ENCODE results near the gene RTL10.

The RTL10 gene, protein sequence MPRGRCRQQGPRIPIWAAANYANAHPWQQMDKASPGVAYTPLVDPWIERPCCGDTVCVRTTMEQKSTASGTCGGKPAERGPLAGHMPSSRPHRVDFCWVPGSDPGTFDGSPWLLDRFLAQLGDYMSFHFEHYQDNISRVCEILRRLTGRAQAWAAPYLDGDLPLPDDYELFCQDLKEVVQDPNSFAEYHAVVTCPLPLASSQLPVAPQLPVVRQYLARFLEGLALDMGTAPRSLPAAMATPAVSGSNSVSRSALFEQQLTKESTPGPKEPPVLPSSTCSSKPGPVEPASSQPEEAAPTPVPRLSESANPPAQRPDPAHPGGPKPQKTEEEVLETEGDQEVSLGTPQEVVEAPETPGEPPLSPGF

DNA sequence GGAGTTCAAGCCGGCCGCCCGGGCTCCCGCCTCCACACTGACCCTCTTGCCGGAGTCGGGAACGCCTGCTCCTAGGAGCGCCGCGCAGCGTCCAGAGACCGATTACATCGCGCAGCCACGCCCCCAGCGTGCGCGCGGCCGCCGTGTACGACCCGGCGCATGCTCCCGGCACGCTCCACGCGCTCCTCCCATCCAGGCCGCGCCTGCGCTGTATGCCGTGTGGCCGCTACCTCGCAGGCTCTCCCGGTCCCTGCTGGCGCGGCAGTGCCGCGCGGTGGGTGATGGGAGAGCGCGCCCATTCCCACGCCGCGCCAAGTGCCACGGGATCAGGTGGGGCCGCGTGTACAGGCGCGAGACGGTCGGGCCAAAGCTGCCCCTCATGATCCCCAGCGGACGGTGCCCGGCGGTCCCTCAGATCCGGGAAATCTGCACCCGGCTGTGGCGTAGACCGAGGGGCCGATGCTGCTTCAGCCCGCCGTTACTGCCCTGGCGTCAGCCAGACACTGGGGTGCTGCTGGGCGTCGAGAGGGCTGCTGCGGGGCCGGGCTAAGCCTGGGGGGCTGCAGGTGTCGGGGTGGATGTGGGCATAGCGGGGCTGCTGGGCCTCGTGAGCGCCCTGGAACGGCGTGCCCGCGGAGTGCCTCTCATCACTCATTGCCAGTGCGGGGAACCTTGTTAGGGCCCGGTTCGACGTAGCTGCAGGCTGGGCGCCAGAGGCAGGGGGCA, at the start of gene RTL10, which contains the start of gene GNB1L:
RTL10 (minus strand) TSS at position 97 of the 726 bp plus-strand sequence. CDS start 2,613 bp downstream, outside the sequence.
GNB1L (minus strand) TSS at position 97 of the 726 bp plus-strand sequence. CDS start 33,519 bp downstream, outside the sequence.
- DNase-seq: peak; percentile 97

DNA sequence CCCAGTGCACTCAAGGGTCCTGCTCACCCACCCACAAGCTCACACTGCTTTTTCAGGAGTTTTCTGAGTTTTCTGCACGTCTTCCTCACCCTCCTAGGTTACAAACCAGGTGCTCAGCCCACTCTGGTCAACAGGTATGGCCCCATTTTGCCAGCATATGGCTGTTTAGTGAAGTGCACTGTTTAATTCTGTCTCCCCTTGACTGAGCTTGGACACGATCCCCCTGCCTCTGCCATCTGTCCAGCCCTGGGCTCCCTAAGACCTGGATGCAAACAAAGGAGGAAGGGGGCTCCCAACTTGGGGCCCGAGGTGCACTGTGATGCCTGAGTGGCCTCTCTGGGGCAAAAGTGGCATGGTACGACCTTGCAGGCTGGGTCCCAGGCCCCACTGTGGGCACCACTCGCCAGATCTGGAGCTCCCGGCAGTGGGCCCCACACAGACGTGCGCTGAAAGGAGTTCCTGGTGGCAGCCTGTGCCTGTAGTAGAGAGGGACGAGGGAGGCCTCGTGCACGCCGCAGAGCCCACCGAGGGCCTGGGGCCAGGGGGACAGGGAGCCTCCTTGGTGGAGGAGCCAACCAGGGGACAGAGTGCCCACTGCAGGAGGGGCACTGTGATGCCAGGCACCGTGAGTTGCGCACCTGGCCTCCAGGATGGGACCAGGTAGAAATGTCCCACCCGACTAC, 49.6 kb upstream of the RTL10 start:
- DNase-seq: no peak

DNA sequence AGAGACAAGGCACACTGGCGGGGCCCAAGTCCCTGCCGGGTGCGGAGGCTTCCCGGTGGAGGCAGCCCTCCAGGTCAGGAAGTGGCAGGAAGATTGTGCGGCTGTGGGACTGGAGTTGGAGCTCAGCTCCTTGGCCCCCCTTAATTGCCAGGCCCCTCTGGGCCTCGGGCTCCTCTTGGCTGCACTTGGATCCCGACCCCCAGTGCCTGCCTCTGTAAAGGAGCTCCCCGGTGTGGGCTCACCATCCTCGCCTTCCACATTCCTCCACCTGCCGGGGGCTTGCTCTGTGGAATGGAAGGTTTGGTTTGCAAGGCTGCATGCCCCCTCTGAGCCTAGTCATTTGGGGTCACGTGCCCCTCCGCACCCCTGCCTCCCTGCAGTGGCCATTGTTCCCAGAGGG, 48.8 kb upstream of the RTL10 start:
- DNase-seq: no peak

DNA sequence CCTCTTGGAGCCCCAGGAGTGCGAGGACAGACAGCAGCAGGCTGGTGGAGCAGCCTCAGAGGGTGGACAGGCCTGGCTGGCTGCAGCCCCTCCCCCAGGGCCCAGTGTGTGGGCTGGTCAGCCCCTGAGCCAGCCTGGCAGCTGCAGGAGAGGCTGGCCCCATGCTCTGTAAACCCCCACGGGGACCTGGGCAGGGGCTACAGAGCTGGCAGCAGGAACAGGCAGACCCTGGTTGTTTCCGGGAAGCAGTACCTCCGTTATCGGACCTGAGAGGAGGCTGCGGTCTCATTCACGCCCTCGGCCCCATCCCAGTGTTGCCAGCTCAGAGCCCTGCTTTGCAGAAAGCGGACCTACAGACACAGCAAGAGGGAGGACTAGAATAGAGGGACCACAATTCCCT, 48.4 kb upstream of the RTL10 start:
- no peak for DNase-seq

DNA sequence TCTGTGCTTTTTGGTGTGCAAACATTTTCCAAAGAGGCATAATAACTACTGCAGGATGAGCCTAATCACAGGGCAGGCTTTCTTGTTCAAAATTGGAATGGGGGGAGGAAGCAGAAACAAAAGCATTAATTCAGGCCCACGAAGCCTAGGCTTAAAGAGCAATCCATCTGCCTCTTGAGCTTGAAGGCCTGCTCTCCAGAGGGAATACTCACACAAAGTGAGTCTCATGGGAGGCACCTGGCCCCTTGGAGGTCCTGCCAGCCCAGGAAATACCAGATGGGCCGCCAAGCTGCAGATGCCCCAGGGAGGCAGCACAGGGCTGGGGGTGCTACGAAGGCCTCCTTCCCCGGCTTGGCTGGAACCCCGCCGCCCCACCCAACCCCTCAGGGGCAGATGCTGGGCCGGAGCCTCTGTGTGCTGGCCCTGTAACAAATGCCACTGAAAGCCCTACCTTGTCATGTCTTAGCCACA, 47.6 kb upstream of the RTL10 start:
- DNase-seq: peak; percentile 69

DNA sequence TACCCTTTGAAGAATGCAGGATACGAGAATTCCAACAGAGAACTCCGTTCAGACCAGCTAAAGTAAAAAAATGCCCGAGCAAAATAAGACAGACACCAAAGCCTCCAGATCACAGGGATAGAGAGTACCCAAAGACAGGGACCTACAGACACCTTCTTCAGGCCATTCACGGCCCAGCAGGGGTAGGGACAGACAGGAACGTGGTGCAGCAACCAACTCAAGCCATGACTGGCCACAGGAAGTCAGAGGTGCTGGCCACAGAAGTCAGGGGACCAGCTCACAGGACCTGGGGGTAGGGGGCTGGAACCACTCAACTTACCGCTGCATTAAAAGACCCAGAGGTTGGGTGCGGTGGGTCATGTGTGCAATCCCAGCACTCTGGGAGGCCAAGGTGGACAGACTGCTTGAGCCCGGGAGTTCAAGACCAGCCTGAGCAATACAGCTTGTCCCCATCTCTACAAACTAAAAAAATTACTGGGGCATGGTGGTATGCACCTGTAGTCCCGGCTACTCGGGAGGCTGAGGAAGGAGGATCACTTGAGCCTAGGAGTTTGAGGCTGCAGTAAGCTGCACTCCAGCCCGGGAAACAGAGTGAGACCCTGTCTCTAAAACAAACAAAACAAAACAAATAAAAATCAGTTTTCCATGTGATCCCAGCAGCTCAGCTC, 47.0 kb upstream of the RTL10 start:
- DNase-seq: no peak

DNA sequence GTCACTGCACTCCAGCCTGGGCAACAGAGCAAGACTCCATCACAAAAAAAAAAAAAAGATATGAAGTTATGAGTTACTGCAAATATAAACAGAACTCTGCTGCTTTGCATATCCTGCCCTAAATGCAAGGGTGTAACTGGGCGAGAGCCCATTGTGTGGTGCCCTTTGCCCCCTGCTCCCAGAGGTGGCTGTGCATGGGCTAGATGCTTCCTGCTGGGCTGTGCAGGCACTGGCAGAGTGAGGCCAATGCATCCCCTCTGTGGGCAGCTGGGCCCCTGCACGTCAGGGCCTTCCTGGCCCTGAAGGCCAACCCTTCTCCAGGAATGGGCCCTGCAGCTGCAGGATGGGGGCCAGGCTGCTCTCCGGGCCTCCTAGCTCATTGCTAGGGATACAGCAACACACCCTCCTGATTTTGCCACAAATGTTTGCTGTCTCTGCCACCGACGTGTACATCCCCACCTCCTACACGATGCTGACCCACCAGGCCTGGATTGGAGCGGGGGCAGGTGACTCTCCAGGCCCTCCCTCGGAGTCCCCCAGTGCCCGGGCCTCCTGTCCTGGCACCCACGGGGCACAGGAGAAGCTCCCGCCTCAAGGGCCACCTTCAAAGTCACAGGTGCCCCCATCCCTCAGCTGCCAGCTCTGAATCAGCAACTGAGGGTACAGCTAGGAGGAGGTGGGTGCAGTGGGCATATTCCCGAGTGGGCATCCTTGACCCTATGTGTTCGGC, 46.2 kb upstream of the RTL10 start:
- DNase-seq: no peak

DNA sequence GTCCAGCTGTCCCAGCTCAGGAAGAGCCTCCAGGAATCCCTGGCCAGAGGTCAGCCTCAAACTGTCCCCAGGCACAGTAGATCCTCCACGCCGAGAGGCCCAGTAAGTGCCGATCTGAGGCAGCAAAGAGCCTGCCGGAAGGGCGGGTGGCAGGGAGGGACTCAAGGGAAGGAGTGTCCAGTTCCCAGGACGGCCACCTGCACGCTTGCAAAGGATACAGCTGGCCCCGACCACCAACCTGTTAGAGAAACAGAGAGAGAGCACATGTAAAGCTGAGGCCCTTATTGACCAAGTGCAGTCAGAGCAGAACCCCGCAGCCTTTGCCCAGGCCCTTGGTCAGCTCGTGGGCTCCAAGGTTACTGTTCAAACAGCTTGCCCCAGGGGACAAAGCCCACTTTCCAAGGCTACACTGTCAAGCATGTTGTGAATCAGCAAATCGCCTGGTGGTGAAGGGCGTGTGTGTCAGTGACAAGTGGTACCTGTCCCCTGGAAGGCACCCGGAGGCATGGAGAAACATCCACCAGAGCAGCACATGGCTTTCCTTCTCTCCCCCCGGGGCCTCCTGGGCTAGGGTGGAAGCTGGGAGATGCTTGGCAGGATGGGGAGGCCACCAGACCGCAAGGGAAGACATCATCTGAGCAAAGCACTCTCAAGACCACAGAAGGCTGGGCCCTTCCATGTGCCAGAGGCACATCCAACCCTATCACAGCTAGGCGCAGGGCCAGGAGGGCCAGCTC, 44.3 kb upstream of the RTL10 start:
- DNase-seq: no peak

DNA sequence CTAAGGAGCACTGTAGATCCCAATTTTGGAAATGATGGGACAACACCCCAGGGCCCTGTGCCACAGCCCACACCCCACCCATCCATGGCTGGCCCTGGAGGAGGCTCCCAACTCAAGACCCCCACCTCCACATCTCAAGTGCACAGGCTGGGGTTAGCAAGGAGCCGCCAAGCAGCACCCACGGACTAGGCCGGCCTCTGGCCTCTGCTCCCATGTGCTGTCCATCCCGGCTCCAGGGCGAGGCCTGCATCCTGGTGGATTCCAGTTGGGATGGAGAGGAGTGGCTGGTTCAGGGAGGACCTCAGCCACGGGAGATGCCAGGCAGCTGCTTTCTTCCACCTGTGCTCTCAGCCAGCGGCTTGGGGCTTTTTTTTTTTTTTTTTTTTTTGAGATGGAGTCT, 43.5 kb upstream of the RTL10 start:
- no peak for DNase-seq

DNA sequence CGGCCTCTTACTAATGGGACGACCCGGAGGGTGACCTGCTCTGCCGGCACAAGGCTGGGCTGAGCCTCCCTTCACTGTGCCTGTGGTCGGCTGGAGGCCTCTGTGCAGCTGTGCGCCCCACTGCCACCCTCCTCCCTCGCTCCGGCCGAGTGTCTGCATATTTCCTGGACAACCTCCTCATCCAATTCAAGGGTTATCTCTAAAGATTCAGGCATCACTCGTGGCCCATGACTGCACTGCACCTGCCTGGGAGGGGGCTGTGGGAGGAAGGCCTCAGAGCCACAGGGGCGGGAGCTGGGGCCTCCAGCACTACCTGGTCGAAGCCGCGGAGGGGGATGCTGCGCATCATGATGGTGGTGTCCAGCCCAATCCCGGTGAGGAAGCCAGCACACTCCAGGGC, 43.1 kb upstream of the RTL10 start:
- no peak for DNase-seq

DNA sequence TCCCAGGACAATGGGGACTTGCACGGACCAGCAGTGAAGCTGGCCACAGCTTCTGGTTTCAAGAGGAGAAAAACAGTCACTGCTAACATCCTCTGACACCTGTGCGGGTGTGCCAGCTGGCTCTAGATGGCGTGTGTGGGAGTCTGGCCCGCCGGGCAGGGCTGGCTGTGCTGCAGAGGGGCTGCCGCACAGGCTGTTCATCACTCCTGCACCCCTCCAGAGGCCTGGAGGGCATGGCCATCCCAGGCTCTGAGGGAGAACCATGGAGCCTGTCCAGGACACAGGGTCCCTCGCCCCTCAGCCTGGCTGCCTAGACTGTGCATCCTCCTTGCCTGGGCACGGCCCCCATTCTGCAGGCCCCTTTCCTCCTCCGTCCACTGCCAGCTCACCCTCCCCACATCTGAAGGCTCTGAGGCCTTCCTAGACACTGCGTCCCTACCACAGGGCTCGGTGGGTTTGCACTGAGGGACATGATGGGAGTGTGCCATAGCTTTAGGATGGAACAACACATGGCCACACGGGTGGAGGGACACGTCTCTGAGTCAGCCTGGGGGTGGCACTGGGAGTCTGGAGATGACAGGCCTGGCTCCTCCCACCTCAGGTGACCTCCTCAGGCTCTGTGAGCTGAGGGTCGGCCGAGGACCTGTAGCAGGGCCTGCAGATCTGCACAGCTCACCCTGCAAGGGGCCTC, 42.1 kb upstream of the RTL10 start:
- DNase-seq: no peak

DNA sequence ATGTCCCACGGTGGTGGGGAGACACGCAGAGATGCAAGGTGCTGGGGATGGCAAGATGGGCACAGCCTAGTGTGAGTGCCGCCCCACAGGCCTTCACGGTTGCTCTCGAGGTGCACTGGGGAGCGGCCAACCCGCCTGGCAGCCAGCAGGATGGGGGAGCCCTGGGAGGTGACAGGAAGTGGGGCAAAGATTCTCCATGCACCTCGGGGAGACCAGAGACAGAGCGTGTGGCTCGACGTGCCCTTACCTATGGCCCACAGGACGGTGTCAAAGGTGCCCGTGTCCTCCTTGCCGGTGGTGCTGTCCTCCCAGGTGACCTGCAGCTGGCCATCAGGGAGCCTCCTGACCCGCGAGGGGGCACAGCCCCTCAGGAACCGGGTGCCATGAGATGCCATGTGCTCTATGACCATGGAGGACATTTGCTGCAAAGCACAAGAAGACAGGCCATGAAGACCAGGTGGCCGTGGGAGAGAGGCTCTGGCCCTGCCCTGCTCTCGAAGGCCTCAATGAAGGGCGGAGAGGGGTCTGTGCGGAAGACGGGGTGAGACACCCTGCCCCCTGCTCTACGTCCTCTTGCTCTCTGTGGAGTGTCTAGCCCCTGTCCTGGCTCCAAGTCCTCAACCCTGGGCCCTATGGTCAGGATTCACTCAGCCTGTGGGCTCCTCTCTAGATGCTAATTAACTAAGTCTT, 40.6 kb upstream of the RTL10 start:
- DNase-seq: no peak

DNA sequence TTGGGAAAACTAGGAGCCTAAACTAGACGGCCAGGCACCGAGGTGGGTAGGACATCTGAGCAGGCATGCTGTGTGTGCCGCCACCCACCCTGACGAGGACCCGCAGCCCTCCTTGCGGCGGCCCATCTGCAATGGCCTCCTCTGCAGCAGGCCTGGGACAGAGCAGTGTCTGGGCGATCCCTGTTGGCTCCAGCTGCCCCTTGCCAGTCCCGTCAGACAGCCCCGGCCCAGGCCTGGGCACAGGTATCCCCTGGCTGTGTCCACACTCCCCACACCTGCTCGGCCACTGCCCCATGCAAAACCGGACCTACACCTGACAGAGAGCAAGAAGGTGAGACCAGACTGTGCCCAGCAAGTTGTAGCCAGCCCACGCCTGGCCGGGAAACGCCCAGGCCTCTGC, 38.7 kb upstream of the RTL10 start:
- no peak for DNase-seq

DNA sequence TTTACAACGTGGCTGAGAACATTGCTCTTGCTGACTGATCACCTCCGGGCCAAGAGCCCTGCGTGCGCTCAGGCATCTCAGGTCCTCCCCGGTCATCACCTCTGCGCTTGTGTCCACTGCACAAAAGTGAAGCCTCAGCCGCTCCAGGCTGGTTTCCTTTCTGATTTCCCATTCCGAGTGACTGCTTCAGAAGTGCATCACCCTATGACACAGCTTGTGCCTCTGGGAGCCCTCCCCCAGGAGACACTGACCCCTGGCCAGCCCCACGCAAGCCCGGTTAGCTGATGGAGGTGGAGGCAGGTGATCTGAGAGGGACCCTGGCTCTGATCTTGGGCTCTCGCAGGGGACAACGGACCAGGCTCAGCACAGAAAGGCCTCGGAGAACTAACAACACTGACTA, 38.3 kb upstream of the RTL10 start:
- no peak for DNase-seq

DNA sequence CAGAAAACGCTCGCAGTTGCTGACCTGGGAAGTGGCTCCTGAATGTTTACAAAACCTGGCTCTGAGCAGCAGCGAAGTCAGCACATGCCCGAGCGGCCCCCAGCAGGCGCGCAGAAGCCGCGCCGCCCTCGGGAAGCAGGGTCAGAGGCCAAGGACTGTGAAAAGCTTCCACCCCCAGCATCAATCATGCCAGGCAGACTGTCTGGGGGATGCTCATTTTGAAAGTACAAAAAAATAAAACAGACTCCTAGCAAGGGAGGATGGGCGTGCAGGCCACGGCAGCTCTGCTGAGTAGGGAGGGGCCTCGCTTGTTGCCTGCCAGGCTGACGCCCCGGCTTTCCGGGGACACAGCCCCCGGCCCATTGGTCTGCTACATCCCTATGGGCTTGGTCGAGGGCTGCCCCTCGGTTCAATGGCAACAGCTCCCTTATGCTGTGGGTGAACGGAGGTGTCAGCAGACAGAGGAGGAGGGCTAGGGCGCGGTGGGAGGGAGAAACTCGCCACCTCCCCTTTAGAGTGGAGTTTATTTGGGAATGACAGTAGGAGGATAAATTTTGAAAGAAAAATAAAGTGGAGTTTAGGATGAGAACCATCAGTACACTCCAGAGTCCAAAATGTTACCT, 37.7 kb upstream of the RTL10 start:
- no peak for DNase-seq

DNA sequence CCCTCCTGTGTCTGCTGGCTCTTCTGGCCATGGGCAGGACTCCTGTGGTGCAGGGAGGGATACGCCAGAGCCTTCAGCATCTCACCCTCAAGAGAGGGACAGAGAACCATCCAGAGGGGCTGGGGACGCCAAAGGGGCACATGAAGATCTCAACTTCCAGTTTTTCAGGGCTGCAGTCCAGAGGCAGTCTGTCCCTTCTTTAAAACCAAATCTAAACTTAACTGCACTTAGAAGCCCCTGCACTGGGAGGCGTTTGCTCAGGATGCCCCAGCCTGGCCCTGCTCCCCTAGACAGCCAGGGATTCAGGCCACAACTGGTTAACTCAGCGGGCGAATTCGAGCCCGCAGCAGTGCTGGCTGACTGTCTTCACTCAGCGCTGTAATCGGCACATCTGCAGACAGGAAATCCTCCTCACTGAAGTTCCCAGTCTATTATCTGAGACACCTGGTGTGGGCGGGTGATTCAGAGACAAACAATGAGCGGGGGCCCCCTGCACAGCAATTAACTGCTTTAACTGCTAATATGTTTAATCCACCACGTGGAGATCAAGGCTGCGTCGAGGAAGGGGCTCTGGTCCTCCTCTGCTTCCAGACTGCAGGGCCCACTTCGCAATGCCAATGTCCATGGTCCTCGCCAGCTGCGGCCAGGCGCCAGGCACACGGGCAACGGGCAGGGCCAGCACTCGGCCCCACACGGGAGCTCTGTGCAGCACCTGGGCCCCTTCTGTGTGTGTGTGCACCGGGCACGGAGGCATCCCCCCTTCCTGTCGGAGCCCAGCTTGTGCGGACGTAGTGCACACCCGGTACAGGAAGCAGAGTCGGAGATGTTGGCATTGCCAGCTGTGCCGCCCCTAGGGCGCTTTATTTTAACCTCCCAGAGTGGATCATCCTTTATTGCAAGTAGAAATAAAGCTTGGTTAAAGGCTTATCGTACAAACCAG, 36.9 kb upstream of the RTL10 start:
- peak; percentile 48 for DNase-seq

DNA sequence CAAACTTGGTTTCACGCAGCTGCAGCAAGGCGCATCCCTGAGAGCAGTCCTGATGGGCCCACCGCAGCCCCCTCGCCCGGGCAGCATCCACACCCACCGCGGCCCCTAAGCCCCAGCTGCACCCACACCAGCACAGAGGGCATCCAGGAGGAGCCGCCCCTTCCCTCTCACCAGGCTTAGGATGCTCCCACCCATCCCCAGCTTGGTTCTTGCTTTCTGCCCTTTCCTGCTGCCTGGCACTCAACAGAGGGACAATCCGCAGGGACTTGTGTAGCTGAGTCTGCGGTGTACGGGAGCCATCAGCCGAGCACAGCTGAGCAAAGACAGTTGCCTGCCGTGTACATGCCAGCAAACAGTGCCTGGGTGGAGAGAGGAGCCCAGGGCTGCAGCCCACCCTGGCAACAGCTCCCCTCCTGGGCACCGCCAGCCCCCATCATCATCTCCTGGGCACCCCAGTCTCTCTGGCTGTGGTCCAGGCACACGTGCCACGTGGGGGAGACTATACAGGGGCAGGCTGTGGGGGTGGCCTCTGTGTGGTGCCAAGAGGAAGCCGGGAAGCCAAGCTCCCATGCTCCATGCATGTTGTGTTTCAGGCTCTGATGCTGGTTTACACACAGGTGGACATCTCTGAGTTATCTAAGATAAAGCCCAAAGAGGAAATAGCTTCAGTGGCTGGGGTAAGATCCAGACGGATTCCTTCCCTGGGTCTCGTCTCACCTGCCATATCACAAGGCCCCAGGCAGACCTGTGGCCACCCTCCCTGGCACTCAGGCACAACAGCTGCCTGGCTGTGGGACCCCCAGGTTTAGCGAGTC, 36.0 kb upstream of the RTL10 start:
- no peak for DNase-seq

DNA sequence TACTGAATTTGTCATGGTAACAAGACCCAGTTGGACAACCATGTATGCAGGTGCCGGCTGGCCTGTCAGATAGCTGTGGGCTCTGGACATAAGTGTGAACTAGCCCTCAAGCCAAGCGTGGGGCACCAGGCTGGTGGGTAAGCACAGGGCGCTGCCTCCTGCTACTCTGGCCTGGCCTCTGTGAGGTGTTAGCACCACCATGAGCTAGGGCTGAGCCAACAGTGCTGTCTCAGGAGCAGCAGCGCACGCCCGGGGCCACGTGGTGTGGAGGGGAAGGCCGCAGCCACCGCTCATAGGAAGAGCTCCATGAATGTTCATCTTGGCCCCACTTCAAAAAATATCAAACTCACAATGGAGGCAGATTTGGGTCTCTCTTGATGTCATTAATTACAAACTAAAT, 35.3 kb upstream of the RTL10 start:
- DNase-seq: no peak
